ENCODE data around the gene PCDHA4.

The PCDHA4 gene

DNA sequence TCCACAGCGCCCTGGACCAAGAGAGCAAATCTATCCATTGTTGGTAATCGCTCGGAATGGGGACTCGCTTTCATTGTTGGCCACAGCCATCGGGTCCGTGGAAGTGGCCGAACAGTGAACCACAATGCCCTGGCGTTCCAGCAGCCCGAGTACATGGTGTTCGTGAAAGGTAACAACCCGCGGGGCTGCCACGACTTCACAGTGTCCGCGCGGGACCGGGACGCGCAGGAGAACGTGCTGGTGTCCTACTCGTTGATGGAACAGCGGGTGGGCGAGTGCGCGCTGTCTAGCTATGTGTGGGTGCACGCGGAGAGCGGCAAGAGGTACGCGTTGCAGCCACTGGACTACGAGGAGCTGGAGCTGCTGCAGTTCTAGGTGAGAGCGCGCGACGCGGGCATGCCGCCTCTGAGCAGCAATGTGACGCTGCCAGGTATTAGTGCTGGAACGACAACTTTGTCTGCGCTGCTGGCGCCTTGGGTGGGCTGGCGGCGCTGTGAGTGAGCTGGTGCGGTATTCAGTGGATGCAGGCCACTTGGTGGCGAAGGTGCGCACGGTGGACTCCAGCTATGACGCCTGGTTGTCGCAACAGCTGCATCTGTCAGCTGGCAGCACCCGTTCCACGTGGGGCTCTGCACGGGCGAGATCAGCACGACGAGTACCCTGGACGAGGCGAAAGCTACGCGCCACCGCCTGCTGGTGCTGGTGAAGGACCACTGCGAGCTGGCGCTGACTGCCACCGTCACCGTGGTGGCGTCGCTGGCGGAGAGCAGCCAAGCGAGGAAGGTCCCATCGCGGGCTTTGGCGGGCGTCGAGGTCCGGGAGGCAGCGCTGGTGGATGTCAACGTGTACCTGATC, 55.8 kb downstream of the PCDHA4 start:
- no peak for DNase-seq

Measured in stimulated activated naive CD4-positive, alpha-beta T cell treated with Interleukin-2 at 50 U/mL for 16 hours (primary cell).